ENCODE results near the gene SGTA.
"Not testable (repeated sequence)": the region's sequence is repeated elsewhere in the genome, so short reads cannot be mapped to it uniquely, and the experiment has no call there.

SGTA gene

GRCh38 chr19:2782936-2783780 is at the start of gene SGTA:
Gene SGTA, minus strand, starts transcription at chr19:2783273. Its CDS starts 14,205 bp downstream, at chr19:2769068.
- DNase-seq (ENCODE audit: low read depth in 2 of 2), result peak; percentile 92 to 96

DNA sequence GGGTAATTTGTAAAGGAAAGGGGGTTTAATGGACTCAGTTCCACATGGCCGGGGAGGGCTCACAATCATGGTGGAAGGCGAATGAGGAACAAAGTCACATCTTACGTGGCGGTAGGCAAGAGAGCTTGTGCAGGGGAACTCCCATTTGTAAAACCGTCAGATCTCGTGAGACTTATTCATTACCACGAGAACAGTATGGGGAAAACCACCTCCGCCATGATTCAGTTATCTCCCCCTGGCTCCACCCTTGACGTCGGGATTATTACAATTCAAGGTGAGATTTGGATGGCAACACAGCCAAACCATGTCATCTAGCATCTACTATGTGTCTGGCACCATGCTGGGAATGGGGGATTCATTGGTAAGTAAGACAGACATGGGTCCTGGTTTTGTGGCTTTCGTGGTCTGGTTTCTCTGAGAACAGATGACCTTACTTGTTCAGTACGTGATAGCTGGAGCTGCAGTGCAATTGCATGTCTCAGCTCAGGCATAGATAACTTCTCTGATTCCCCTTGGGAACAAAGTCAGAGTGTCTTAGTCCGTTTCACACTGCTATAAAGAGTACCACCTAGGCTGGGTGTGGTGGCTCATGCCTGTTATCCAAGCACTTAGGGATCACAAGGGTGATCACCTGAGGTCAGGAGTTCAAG is 44.9 kb upstream of the SGTA start:
- DNase-seq (ENCODE audit: low read depth in 2 of 2), result no peak

GRCh38 chr19:2827022-2827421 is 43.9 kb upstream of the SGTA start:
- DNase-seq (ENCODE audit: low read depth in 2 of 2), result no peak

DNA sequence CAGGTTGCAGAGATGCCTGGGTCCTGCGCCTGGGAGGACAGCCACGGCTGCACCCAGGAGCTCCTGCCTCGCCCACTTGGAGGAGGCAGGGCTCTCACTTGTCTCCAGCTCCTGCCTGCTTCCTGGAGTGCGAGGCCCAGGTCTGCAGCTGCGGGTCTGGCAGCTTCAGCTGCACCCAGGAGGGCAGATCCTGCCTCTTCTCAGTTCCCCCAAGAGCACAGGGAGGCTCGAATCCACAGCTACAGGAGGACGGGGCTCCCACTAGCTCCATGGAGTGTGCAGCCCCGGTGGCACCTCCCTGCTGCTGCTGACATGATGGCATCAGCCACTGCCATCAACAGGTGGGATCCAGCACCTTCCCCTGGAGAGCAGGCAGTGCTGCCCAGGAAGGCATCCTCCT is 41.1 kb upstream of the SGTA start:
- DNase-seq (ENCODE audit: low read depth in 2 of 2), result no peak

GRCh38 chr19:2823646-2824045 is 40.6 kb upstream of the SGTA start:
- DNase-seq (ENCODE audit: low read depth in 2 of 2), result no peak

GRCh38 chr19:2822846-2823245 is 39.8 kb upstream of the SGTA start:
- DNase-seq (ENCODE audit: low read depth in 2 of 2), result no peak

GRCh38 chr19:2820112-2820702 is 37.1 kb upstream of the SGTA start:
- DNase-seq (ENCODE audit: low read depth in 2 of 2), result no peak

DNA sequence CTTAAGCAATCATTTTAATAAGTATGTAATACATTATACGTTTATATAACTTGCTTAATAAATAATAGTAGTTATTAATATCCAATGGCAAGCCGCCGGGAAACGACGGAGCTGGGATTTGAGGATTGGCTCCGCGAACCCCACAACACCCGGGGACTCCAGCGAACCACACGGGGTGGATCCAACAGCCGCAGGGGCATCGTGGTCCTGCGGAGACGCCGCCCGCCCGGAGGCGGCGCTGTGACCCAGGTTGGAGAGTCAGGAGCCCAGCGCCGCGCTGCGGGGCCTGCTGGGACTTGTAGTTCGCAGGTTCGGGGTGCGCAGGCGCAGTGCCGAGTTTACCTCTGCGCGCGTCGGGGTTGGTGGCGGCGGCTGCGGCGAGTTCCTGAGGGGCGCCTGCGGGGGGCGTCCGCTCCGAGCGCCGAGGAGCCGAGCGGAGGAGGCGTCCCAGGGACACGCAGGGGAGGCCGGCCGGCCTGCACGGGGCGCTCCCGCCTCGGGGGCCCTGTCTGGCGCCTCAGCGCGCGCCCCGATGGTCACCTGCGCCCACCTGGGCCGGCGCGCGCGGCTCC is 36.6 kb upstream of the SGTA start, which contains the start of gene ZNF554:
Gene ZNF554 (plus strand): TSS at position 329 of the 572 bp plus-strand sequence. CDS start 204 bp downstream, at position 533.
- peak; percentile 96 to 98 for DNase-seq (ENCODE audit: low read depth in 2 of 2)

DNA sequence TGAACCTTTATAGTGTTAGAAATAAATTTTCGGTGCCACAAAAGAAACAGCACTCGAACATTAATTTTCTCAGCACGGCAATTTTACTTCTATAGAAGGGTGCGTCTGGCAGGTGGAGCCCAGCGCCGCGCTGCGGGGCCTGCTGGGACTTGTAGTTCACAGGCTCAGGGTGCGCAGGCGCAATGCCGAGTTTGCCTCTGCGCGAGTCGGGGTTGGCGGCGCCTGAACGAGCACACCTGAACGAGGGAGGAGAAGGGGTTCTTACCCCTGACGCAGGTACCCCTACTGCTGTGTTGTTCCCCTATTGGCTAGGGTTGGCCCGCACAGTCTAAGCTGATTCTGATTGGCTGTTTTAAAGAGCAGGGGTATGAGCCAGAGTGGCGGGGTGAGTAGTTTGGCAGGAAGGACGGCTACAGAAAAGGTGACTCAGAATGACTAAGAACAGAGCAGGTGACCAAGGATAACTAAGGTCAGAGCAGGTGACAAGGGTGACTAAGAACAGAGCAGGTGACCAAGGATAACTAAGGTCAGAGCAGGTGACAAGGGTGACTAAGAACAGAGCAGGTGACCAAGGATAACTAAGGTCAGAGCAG is 34.3 kb upstream of the SGTA start:
- DNase-seq (ENCODE audit: low read depth in 2 of 2), result not testable (repeated sequence)

DNA sequence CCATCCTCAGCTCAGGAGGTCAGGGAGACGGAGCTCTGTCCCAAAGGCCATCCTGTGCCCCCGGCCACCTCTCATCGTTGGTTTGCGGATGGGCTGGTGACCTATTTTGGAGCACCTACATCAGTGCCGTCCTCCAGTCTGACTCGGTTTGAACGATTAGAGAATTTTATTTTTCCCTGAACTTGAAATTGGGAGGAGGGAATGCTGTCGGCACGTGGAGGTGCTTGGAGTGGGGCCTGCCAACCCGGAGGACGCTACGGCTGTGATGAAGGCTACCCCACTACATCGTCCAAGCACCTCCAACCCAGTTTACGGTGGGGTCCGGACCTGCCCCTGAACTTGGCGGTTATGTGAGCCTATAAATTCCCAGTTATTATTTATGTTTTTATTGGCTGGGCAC is 33.6 kb upstream of the SGTA start:
- no peak for DNase-seq (ENCODE audit: low read depth in 2 of 2)

- no peak for DNase-seq (ENCODE audit: low read depth in 2 of 2)
Observed at GRCh38 chr19:2815923-2816322, 32.9 kb upstream of the SGTA start.

DNA sequence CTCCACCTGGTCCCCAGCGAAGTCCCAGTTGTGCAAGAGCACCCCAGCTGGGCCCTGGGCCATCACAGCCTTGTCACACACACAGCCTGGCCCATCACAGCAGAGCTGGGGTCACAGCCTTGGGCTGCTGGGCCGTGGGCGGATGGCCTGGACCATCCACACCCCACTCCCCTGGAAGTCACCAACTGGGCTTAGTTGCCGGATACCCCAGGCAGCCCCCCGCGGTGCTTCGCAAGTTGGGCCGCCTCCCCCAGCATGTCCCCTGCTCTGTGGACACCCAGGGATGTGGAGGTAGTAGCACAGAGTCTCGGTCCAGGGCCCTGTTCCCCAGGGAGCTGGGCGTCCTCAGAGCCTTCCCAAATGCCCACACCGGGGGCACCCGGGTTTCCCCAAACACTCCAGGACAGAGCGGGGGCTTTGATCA is 32.1 kb upstream of the SGTA start:
- DNase-seq (ENCODE audit: low read depth in 2 of 2), result no peak

DNA sequence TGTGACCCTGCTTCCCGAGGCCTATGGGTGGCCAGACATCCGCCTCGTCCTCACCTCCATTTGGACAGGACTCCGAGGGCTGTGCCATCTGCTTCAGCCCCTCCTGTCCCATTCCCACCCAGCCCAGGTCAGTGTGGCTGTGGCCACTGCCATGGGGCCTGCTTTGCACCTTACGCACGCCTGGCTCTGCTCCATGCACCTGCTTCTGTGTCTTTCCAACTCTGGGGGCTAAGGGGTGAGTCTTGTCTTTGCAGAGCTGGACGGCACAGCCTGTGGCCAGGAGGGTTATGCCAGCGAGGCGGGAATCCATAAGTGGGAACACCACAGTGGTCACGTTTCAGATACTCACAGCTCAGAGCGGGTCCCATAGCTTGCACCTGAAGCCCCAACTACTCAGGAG is 31.4 kb upstream of the SGTA start:
- no peak for DNase-seq (ENCODE audit: low read depth in 2 of 2)

- DNase-seq (ENCODE audit: low read depth in 2 of 2), result no peak
Observed at GRCh38 chr19:2813235-2814160, 30.4 kb upstream of the SGTA start.

- DNase-seq (ENCODE audit: low read depth in 2 of 2), result no peak
Observed at GRCh38 chr19:2812414-2813234, 29.6 kb upstream of the SGTA start.

DNA sequence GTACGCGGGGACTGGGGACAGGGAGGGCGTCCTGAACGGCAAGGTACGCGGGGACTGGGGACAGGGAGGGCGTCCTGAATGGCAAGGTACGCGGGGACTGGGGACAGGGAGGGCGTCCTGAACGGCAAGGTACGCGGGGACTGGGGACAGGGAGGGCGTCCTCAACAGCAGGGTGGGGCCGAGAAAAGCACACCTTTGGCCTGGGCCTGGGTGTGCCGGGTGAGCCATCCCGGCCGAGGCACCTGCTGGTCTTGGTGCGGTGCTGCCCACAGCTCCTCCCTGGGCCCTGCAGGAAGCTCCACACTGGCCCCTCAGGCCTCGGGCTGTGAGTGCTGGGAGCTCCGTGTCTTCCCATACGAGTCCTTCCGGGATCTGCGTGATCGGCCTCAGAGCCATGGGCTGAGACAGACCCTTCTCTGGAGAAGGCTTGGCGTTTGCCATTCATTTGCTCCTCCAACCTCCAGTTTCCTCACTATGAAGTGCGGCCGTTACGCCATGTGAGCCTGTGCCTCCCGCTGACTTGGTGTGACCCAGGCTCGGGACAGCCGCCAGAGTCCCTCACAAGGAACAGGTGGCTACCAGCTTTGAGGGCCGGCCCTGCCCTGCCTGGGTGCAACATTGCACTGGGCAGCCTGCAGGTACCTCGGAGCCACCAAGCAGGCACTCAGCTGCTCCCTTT is 28.8 kb upstream of the SGTA start:
- no peak for DNase-seq (ENCODE audit: low read depth in 2 of 2)

DNA sequence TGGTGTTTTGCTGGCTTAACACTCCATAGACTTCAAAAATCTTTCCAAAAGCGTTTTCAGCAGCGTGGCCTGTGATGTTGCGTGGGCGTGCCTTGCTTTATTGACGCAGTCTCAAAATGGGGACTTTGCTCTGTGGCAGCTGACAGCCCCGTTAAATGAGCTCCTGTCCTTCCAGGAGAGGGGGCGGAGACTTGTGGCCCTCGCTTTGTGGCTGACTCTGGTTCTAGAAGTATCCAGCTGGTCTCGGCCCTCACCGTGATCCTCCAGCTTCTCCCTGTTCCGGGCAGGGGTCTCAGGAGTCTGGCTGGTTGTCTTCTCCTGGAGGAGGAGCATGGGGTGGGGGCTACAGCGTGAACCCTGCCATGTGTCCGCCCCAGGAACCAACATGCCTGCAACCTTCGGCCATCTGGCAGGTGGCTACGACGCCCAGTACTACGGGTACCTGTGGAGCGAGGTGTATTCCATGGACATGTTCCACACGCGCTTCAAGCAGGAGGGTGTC is 28.2 kb upstream of the SGTA start:
- no peak for DNase-seq (ENCODE audit: low read depth in 2 of 2)

DNA sequence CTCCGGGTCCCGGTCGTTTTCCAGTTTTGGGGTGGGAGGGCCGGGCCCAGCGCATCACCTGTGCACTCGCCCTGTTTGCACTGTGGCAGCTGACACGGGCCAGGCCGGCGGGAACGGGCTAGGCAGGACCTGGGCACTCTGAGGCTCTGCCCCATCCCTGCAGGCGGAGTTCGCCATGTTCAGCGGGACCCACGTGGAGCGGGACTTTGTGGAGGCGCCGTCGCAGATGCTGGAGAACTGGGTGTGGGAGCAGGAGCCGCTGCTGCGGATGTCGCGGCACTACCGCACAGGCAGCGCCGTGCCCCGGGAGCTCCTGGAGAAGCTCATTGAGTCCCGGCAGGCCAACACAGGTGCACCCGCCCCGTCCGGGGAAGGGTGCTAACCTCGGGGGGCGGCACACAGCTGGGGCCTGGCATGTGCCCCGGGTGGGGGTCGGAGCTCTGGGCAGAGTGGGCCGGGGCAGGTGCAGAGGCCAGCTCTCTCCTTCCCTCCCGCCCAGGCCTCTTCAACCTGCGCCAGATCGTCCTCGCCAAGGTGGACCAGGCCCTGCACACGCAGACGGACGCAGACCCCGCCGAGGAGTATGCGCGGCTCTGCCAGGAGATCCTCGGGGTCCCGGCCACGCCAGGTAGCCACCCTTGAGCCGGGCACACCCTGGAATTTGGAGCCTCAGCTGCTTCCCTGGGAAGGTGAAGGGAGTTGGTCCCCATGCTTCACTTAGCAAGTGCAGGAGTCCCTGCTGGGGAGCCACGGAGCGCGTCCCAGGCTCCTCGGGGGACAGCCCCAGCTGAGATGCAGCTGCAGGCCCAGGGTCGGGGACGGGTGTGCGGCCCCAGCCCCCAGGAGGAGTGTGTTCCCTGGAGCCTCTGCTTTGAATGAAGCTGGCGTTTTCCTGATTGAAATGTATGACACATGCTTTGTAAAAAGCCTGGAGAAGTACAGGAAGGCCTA is 27.3 kb upstream of the SGTA start:
- DNase-seq (ENCODE audit: low read depth in 2 of 2), result no peak

Measured in stimulated activated CD4-positive, alpha-beta T cell treated with anti-CD3 and anti-CD28 coated beads, Interleukin-4, amount 100 ng/mL, for 48 hours (primary cell).